Breast epithelium (tissue), 3 donors: ENCODE data around the gene SSBP4.

Experiments used
- CTCF ChIP-seq, 3 donors: fragments of 450-650 bp; IDR thresholded peaks; one replicate each; pipeline ENCODE4 v1.5.1; 2016 to 2017; ENCODE audit warnings: antibody characterized with exemption in 3 of 3, mild to moderate bottlenecking in 3 of 3, moderate library complexity in 3 of 3
- POLR2A ChIP-seq: fragments of 450-650 bp; IDR thresholded peaks from one replicate; pipeline ENCODE4 v1.6.1; 2016; ENCODE audit warnings: antibody characterized with exemption, mild to moderate bottlenecking, moderate library complexity
- POLR2AphosphoS5 ChIP-seq, 3 donors: sonication (generic); formaldehyde crosslinking; IDR thresholded peaks; one replicate each; pipeline ENCODE4 v1.6.1; 2017; ENCODE audit warnings: antibody characterized with exemption in 3 of 3

GRCh38 chr19:18373407-18373891 is 45.7 kb upstream of the SSBP4 start:
- TF ChIP-seq CTCF (IDR thresholded peaks at IDR 0.05) (no peak), POLR2AphosphoS5 (IDR thresholded peaks at IDR 0.05) (no peak), POLR2A (no peak)
